Measurements from ENCODE around the gene MICAL3.

DNA sequence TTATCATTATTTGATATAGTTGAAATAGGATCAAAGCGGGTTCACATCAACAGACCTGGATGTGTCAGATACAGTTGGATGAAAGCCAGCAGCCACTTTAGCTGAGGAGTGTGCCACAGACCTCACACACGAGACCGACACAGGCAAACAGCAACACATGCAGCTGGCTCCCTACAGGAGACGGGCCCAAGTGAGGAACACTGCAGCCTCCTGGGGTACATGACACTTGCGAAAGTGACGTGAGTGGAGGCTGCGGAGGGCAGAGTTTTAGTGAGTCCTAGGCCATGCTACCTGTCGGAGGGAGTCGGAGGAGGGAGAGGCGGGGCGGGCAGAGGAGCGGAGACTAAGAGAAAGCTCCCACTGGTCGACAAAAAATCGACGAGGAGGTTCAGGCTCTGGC is 149.2 kb downstream of the MICAL3 start:
- TF ChIP-seq, protein P1, sequence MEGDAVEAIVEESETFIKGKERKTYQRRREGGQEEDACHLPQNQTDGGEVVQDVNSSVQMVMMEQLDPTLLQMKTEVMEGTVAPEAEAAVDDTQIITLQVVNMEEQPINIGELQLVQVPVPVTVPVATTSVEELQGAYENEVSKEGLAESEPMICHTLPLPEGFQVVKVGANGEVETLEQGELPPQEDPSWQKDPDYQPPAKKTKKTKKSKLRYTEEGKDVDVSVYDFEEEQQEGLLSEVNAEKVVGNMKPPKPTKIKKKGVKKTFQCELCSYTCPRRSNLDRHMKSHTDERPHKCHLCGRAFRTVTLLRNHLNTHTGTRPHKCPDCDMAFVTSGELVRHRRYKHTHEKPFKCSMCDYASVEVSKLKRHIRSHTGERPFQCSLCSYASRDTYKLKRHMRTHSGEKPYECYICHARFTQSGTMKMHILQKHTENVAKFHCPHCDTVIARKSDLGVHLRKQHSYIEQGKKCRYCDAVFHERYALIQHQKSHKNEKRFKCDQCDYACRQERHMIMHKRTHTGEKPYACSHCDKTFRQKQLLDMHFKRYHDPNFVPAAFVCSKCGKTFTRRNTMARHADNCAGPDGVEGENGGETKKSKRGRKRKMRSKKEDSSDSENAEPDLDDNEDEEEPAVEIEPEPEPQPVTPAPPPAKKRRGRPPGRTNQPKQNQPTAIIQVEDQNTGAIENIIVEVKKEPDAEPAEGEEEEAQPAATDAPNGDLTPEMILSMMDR (IDR thresholded peaks at IDR 0.05): no peak
- TF ChIP-seq EZH2 (IDR thresholded peaks at IDR 0.05) (no peak), EZH2phosphoT487 (IDR thresholded peaks at IDR 0.05) (no peak)

Data from neural progenitor cell (in vitro differentiated cells).